ENCODE data around the gene AP4M1.

DNA sequence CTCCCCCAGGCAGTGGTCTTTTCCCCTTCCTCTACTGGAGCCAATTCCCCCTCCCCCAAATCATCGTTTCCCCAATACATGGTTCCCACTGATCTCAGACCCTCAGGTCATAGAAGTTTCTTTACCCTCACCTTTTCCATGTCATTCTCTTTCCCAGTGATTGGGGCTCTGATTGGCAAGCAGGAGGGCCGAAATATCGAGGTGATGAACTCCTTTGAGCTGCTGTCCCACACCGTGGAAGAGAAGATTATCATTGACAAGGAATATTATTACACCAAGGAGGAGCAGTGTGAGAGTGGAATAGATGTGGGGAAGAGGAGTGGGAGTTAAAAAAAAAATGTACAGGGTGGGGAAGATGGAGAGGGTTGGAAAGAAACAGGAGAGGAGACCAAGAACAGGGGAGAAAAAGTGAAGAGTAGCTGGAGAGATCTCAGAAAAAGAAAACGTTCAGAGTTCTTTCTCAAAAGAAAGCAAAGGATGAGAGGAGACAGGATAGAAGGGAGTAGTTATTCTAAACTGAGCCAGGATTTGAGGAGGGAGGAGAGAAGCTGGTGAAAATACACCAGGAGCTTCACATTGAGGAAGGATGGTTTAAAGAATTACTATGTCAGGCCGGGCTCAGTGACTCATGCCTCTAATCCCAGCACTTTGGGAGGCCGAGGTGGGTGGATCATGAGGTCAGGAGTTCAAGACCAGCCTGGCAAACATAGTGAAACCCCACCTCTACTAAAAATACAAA lies 11.8 kb upstream of the AP4M1 start:
- no peak for TF ChIP-seq GFI1B (tag by site-specific recombination; IDR thresholded peaks at IDR 0.05)
- TF ChIP-seq ZNF777 (tag by site-specific recombination; IDR thresholded peaks at IDR 0.05; ENCODE audit: borderline replicate concordance): no peak
- TF ChIP-seq, protein P1, sequence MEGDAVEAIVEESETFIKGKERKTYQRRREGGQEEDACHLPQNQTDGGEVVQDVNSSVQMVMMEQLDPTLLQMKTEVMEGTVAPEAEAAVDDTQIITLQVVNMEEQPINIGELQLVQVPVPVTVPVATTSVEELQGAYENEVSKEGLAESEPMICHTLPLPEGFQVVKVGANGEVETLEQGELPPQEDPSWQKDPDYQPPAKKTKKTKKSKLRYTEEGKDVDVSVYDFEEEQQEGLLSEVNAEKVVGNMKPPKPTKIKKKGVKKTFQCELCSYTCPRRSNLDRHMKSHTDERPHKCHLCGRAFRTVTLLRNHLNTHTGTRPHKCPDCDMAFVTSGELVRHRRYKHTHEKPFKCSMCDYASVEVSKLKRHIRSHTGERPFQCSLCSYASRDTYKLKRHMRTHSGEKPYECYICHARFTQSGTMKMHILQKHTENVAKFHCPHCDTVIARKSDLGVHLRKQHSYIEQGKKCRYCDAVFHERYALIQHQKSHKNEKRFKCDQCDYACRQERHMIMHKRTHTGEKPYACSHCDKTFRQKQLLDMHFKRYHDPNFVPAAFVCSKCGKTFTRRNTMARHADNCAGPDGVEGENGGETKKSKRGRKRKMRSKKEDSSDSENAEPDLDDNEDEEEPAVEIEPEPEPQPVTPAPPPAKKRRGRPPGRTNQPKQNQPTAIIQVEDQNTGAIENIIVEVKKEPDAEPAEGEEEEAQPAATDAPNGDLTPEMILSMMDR (tag by site-specific recombination; IDR thresholded peaks at IDR 0.05): no peak
- no peak for TF ChIP-seq ZNF510 (tag by site-specific recombination; IDR thresholded peaks at IDR 0.05; ENCODE audit: insufficient replicate concordance)
- TF ChIP-seq ZNF274 (IDR thresholded peaks at IDR 0.05; ENCODE audit: low read length): no peak
- TF ChIP-seq ZNF274 (tag by site-specific recombination; IDR thresholded peaks at IDR 0.05; ENCODE audit: borderline replicate concordance): no peak
